Measurements from ENCODE around the gene BRINP2. TPM values are rescaled to one million over a fixed set of nuclear protein-coding genes. Genes with fewer than 3 reads are reported as not detected.

BRINP2 gene
- total and polyA plus RNA-seq, 2 of the 4 experiments (the other 2 are of a cell fraction): not detected

DNA sequence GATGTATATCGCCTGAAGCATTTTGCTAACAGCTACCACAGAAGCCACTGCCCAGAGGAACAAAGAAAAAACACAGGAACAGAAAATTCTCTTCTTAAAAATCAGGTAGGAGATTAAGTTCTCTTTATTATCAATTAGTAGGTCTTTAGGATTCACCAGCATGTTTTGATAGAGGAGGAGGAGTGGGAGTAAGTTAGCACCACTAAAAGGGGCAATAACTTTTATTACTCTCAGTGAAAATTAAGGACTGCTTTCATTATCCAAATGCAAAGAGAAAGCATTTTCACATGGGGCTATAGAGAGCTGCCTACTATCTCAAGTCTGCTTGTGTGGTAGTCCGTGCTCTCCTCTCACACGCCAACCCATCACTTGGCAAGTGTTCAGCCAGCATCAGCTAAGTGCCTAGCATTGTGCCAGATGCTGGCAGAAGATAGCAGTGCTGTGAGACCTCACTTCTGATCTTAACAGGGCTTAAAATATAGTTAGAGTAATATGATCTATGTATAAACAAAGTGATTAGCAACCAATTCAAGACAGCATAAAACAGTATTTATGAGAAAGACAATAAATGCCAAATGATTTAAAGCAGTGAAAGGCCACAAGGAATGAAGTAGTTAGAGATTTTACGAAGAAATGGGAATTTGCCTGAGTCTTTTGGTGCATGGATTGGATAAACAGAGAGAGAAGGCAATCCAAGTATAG lies 46.0 kb upstream of the BRINP2 start:
- no peak overlapping the region for H3K4me2 ChIP-seq (ENCODE audit: low read depth, low read length)
- no peak overlapping the region for H2AK5ac ChIP-seq (ENCODE audit: low read depth, low read length)
- H2BK15ac ChIP-seq (ENCODE audit: low read depth, low read length): no peak overlapping the region
- no peaks in the 10 kb centered on the region for H3K27me3 ChIP-seq (ENCODE audit: control insufficient read depth, insufficient read depth, low read length)
- H3K23ac ChIP-seq (ENCODE audit: low read depth, low read length): no peak overlapping the region
- no peak overlapping the region for H3K18ac ChIP-seq (ENCODE audit: low read depth, low read length)
- H3K9ac ChIP-seq (ENCODE audit: low read depth, low read length): no peak overlapping the region
- no peak overlapping the region for H3K27ac ChIP-seq (ENCODE audit: insufficient read depth, low read length)
- H4K91ac ChIP-seq (ENCODE audit: insufficient read depth, low read depth, low read length): no peak overlapping the region
- H3K79me1 ChIP-seq (ENCODE audit: low read depth in 1 of 2, low read length in 2 of 2): no peaks in the 10 kb centered on the region
- DNase-seq (no peak), ATAC-seq (ENCODE audit: low read depth) (no peak)
- H4K8ac ChIP-seq (ENCODE audit: low read depth in 2 of 2, low read length in 2 of 2): no peak overlapping the region
- no peak overlapping the region for H2AFZ ChIP-seq (replicated peaks; ENCODE audit: low read length, poor library complexity)
- no peaks in the 10 kb centered on the region for H3K9me3 ChIP-seq (ENCODE audit: control insufficient read depth, insufficient read depth, low read length)
- H2AK9ac ChIP-seq (replicated peaks; ENCODE audit: low read depth, low read length, poor library complexity): no peak overlapping the region
- no peak overlapping the region for H2BK5ac ChIP-seq (ENCODE audit: low read depth, low read length, poor library complexity, severe bottlenecking)
- no peaks in the 10 kb centered on the region for H4K20me1 ChIP-seq (ENCODE audit: insufficient read depth, low read length)
- no peak overlapping the region for H3K4me3 ChIP-seq (ENCODE audit: insufficient read depth, low read depth, low read length)
- CTCF ChIA-PET: interaction anchor here (0.9 kb wide), 1 partner anchor 40 kb away, joined by 3 read pairs; the partner anchor contains the start of gene ASTN1
- intact Hi-C loops (cut with micrococcal nuclease) (no loop called here), in situ Hi-C loops (cut with MboI; ENCODE audit: low sequenced_read_pairs) (no loop called here), dilution Hi-C loops (cut with HindIII; ENCODE audit: low sequenced_read_pairs, unreplicated experiment) (no loop called here)
- no peaks in the 10 kb centered on the region for H3K9me1 ChIP-seq (ENCODE audit: insufficient read depth, low read length)
- POLR2A ChIA-PET (ENCODE audit: unreplicated experiment): no interaction called here
- H3K36me3 ChIP-seq (ENCODE audit: control insufficient read depth, insufficient read depth, low read length): no peaks in the 10 kb centered on the region
- no peak overlapping the region for H2BK120ac ChIP-seq (ENCODE audit: low read depth, low read length)
- H3K4ac ChIP-seq (ENCODE audit: low read depth, low read length): no peak overlapping the region
- 0% methylated on average over 1 of the region's 4 CpGs; no CpG with 5 or more reads in 1 of the 2 experiments for WGBS, 2 experiments (ENCODE audit: extremely low coverage in 2 of 2, insufficient read length in 1 of 2)
- H4K5ac ChIP-seq (ENCODE audit: low read depth, low read length): no peak overlapping the region
- no peak overlapping the region for H3K14ac ChIP-seq (replicated peaks; ENCODE audit: low read depth, low read length)
- TF ChIP-seq, protein P1, sequence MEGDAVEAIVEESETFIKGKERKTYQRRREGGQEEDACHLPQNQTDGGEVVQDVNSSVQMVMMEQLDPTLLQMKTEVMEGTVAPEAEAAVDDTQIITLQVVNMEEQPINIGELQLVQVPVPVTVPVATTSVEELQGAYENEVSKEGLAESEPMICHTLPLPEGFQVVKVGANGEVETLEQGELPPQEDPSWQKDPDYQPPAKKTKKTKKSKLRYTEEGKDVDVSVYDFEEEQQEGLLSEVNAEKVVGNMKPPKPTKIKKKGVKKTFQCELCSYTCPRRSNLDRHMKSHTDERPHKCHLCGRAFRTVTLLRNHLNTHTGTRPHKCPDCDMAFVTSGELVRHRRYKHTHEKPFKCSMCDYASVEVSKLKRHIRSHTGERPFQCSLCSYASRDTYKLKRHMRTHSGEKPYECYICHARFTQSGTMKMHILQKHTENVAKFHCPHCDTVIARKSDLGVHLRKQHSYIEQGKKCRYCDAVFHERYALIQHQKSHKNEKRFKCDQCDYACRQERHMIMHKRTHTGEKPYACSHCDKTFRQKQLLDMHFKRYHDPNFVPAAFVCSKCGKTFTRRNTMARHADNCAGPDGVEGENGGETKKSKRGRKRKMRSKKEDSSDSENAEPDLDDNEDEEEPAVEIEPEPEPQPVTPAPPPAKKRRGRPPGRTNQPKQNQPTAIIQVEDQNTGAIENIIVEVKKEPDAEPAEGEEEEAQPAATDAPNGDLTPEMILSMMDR (conservative IDR thresholded peaks at IDR 0.05; ENCODE audit: low read depth, low read length): no peak
- TF ChIP-seq RCOR1 (IDR thresholded peaks at IDR 0.05; ENCODE audit: insufficient replicate concordance, low read length): no peak
- no peak for TF ChIP-seq RFX5 (IDR thresholded peaks at IDR 0.05; ENCODE audit: low read depth, low read length)
- no peak for TF ChIP-seq CHD1 (IDR thresholded peaks at IDR 0.05; ENCODE audit: low read depth, low read length)
- TF ChIP-seq MAZ (IDR thresholded peaks at IDR 0.05; ENCODE audit: borderline replicate concordance, low read depth, low read length): no peak
- TF ChIP-seq RAD21 (IDR thresholded peaks at IDR 0.05; ENCODE audit: low read length): no peak
- no peak overlapping the region for H2BK20ac ChIP-seq (ENCODE audit: low read depth, low read length)
- BruUV-seq (replicated peaks): no TSS peak
- no peaks in the 10 kb centered on the region for H3K4me1 ChIP-seq (ENCODE audit: control insufficient read depth, insufficient read depth, low read length)
- H3K56ac ChIP-seq (ENCODE audit: extremely low read depth, insufficient read depth, low read length): no peak overlapping the region

Data from IMR-90 (cell line).